ENCODE results near the gene IGSF11.

DNA sequence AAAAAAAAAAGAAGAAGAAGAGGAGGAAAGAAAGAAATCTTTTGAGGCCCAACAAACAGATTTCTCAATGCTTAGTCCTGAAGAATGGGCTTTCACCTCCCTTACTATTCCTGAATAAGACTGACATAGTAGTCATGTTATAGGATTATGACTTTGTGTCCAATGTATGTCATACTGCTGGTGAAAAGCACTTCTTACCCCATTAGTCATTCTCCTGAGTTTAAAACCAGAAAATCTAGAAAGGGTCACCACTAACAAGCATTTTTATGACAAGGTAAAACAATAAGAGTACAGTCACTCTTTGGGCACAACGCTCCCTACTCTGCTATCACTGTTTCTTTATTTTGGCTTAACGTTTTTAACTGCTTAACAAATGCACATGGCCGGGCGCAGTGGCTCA, 88.2 kb downstream of the IGSF11 start:
- TF ChIP-seq, protein P1, sequence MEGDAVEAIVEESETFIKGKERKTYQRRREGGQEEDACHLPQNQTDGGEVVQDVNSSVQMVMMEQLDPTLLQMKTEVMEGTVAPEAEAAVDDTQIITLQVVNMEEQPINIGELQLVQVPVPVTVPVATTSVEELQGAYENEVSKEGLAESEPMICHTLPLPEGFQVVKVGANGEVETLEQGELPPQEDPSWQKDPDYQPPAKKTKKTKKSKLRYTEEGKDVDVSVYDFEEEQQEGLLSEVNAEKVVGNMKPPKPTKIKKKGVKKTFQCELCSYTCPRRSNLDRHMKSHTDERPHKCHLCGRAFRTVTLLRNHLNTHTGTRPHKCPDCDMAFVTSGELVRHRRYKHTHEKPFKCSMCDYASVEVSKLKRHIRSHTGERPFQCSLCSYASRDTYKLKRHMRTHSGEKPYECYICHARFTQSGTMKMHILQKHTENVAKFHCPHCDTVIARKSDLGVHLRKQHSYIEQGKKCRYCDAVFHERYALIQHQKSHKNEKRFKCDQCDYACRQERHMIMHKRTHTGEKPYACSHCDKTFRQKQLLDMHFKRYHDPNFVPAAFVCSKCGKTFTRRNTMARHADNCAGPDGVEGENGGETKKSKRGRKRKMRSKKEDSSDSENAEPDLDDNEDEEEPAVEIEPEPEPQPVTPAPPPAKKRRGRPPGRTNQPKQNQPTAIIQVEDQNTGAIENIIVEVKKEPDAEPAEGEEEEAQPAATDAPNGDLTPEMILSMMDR (IDR thresholded peaks at IDR 0.05 in 4 of 5, conservative IDR thresholded peaks at IDR 0.05 in 1 of 5): no peak
- TF ChIP-seq POLR2A (IDR thresholded peaks at IDR 0.05): no peak
